B cell (primary cell): Measurements from ENCODE around the gene MICU1. TPM values are rescaled to one million over a fixed set of nuclear protein-coding genes. Genes with fewer than 3 reads are reported as not detected.

ENCODE experiments used
- ATAC-seq: fragments of 200-7000 bp; cut with Tn5 transposase; one replicate; pipeline ENCODE4 v1.10.0; 2021; ENCODE audit warnings: low read depth, mild to moderate bottlenecking, moderate number of reproducible peaks, moderate library complexity
- CTCF ChIA-PET: fragments of 350-600 bp; sonication (Branson Sonifier 250); formaldehyde crosslinking; loops from one replicate; lab custom pipeline; 2021; ENCODE audit warnings: antibody characterized with exemption, inconsistent platforms; lab: Charles Lee
- POLR2A ChIA-PET: fragments of 350-600 bp; sonication (Branson Sonifier 250); formaldehyde crosslinking; loops from one replicate; lab custom pipeline; 2021; ENCODE audit warnings: antibody characterized with exemption; lab: Charles Lee
- DNase-seq: peaks from one replicate; pipeline ENCODE4 v3.0.0; 2013
- H2AFZ ChIP-seq: 2 replicates; pipeline ENCODE4 v1.6.1; 2012; ENCODE audit warnings: mild to moderate bottlenecking, low read depth, low read length; ENCODE audit not compliant: insufficient read depth, poor library complexity, severe bottlenecking
- H3K27ac ChIP-seq, 2 donors: 1 replicate in 1 of 2; 2 replicates in 1 of 2; pipeline ENCODE4 v1.5.1; 2012 to 2013; ENCODE audit warnings: low read length in 2 of 2, mild to moderate bottlenecking in 2 of 2, moderate library complexity in 1 of 2
- H3K27me3 ChIP-seq, 4 experiments: fragments of 200-600 bp in 1 of 4; sonication (generic) in 1 of 4; replicated peaks in 1 of 4; 1 replicate in 2 of 4; 2 replicates in 2 of 4; pipeline versions ENCODE4 v1.6.1 to v1.7.0; 2013 to 2016; ENCODE audit warnings: low read length in 3 of 4, mild to moderate bottlenecking in 2 of 4, mixed read lengths in 1 of 4, moderate library complexity in 1 of 4; ENCODE audit not compliant: insufficient read depth in 4 of 4, control insufficient read depth in 3 of 4; ENCODE audit errors: control extremely low read depth in 1 of 4
- H3K36me3 ChIP-seq, 2 experiments: replicated peaks in 1 of 2; 1 replicate in 1 of 2; 2 replicates in 1 of 2; pipeline versions ENCODE4 v1.6.1 to v1.7.1; 2013; ENCODE audit warnings: low read length in 1 of 2; ENCODE audit not compliant: insufficient read depth in 2 of 2, control insufficient read depth in 1 of 2; ENCODE audit errors: control extremely low read depth in 1 of 2, extremely low read depth in 1 of 2
- H3K4me1 ChIP-seq, 2 donors: fragments of 200-600 bp in 1 of 2; sonication (generic) in 1 of 2; 1 replicate in 1 of 2; 2 replicates in 1 of 2; pipeline versions ENCODE4 v1.5.1 to v1.6.1; 2013 to 2017; ENCODE audit warnings: low read length in 2 of 2; ENCODE audit not compliant: control insufficient read depth in 2 of 2, insufficient read depth in 2 of 2
- H3K4me2 ChIP-seq: replicated peaks from 2 replicates; pipeline ENCODE3; 2012; ENCODE audit warnings: mild to moderate bottlenecking, low read depth, low read length; ENCODE audit not compliant: poor library complexity, severe bottlenecking
- H3K4me3 ChIP-seq, 5 experiments: fragments of 200-600 bp in 1 of 5; sonication (generic) in 1 of 5; 1 replicate in 3 of 5; 2 replicates in 2 of 5; pipeline versions ENCODE4 v1.5.1 to v1.7.0; 2011 to 2016; ENCODE audit warnings: low read length in 4 of 5, mild to moderate bottlenecking in 4 of 5, low read depth in 2 of 5, control low read depth in 1 of 5, moderate library complexity in 1 of 5; ENCODE audit not compliant: insufficient read depth in 1 of 5; ENCODE audit errors: control extremely low read depth in 1 of 5, extremely low read depth in 1 of 5
- H3K79me2 ChIP-seq: fragments of 200-600 bp; sonication (generic); one replicate; pipeline ENCODE4 v1.6.0; 2016; ENCODE audit warnings: low read length; ENCODE audit not compliant: control insufficient read depth, insufficient read depth
- H3K9ac ChIP-seq: fragments of 200-600 bp; sonication (generic); 2 replicates; pipeline ENCODE4 v1.6.1; 2017; ENCODE audit warnings: mild to moderate bottlenecking, low read length, moderate library complexity
- H3K9me3 ChIP-seq, 3 donors: one replicate each; pipeline versions ENCODE4 v1.6.1 to v1.7.1; 2013; ENCODE audit warnings: low read length in 2 of 3; ENCODE audit not compliant: control insufficient read depth in 2 of 3, insufficient read depth in 1 of 3; ENCODE audit errors: control extremely low read depth in 1 of 3
- H4K20me1 ChIP-seq: 2 replicates; pipeline ENCODE4 v1.6.0; 2012; ENCODE audit warnings: mild to moderate bottlenecking, low read length; ENCODE audit not compliant: insufficient read depth, control insufficient read depth, poor library complexity, severe bottlenecking
- H3K27ac Mint-ChIP-seq: one replicate; pipeline ENCODE4 v1.8.0; 2021; ENCODE audit warnings: mixed read lengths
- H3K27me3 Mint-ChIP-seq: one replicate; pipeline ENCODE4 v1.8.0; 2021; ENCODE audit warnings: mixed read lengths
- H3K4me1 Mint-ChIP-seq: one replicate; pipeline ENCODE4 v1.8.0; 2021; ENCODE audit warnings: mixed read lengths
- H3K4me3 Mint-ChIP-seq: one replicate; pipeline ENCODE4 v1.8.0; 2021; ENCODE audit warnings: mixed read lengths
- H3K9me3 Mint-ChIP-seq: one replicate; pipeline ENCODE4 v1.8.0; 2022; ENCODE audit warnings: mixed read lengths; ENCODE audit not compliant: insufficient read depth
- EZH2 ChIP-seq: IDR thresholded peaks from 2 replicates; pipeline ENCODE4 v1.6.1; 2012; ENCODE audit warnings: borderline replicate concordance, low read depth, mild to moderate bottlenecking, moderate library complexity, low read length; ENCODE audit not compliant: insufficient read depth, poor library complexity, severe bottlenecking
- WGBS: methylation state at CpG from one replicate; pipeline ENCODE4 v1.1.5; 2013; ENCODE audit warnings: missing lambda C conversion rate; ENCODE audit not compliant: insufficient coverage; 5-methylcytosine and 5-hydroxymethylcytosine counted together
- intact Hi-C: fragments of 100-400 bp; cut with micrococcal nuclease; formaldehyde crosslinking; loops from one replicate; pipeline ENCODE4 v1.10.0; 2022
- polyA plus RNA-seq: library from polyadenylated mRNA; depleted of rRNA; stranded (reverse); fragments of >200 nt; gene quantifications from 2 replicates; pipeline ENCODE4 v1.2.3, GENCODE V29; 2012
- total RNA-seq, 2 donors: library from RNA; stranded (reverse); fragments of 120-200 nt in 1 of 2; gene quantifications; 1 replicate in 1 of 2; 2 replicates in 1 of 2; pipeline versions ENCODE4 v1.2.3 to v1.2.4, GENCODE V29; 2013 to 2022
- TF ChIP-seq, protein P1 (sequence below): fragments of 200-600 bp; IDR thresholded peaks from one replicate; pipeline ENCODE4 v1.8.0; 2022; ENCODE audit warnings: antibody characterized with exemption, mild to moderate bottlenecking

Gene MICU1
- total and polyA plus RNA-seq, 2 donors (not counting 1 experiment from before 2014, with no cell fraction given) = 12.0 to 34.7 TPM

- H3K4me1 ChIP-seq = no peaks in the 10 kb centered on the region
- H4K20me1 ChIP-seq = no peaks in the 10 kb centered on the region
- ATAC-seq = no peak
- H3K9ac ChIP-seq = no peak overlapping the region
- no peaks in the 10 kb centered on the region for H3K79me2 ChIP-seq
- no CpG with 5 or more reads among the region's 5 CpGs for WGBS
- no peaks in the 10 kb centered on the region for H3K27me3 Mint-ChIP-seq
- H3K27ac Mint-ChIP-seq = no peak overlapping the region
- intact Hi-C loops = no loop called here
- POLR2A ChIA-PET = no interaction called here
- no peaks in the 10 kb centered on the region for H3K9me3 Mint-ChIP-seq
- no peak for DNase-seq
- no peak overlapping the region for H3K4me3 Mint-ChIP-seq
- no peak overlapping the region for H3K27ac ChIP-seq
- CTCF ChIA-PET = no interaction called here
- TF ChIP-seq EZH2 = no peak
- TF ChIP-seq, protein P1, sequence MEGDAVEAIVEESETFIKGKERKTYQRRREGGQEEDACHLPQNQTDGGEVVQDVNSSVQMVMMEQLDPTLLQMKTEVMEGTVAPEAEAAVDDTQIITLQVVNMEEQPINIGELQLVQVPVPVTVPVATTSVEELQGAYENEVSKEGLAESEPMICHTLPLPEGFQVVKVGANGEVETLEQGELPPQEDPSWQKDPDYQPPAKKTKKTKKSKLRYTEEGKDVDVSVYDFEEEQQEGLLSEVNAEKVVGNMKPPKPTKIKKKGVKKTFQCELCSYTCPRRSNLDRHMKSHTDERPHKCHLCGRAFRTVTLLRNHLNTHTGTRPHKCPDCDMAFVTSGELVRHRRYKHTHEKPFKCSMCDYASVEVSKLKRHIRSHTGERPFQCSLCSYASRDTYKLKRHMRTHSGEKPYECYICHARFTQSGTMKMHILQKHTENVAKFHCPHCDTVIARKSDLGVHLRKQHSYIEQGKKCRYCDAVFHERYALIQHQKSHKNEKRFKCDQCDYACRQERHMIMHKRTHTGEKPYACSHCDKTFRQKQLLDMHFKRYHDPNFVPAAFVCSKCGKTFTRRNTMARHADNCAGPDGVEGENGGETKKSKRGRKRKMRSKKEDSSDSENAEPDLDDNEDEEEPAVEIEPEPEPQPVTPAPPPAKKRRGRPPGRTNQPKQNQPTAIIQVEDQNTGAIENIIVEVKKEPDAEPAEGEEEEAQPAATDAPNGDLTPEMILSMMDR = no peak
- H2AFZ ChIP-seq = no peak overlapping the region
- H3K4me2 ChIP-seq = no peak overlapping the region
- H3K4me3 ChIP-seq = no peak overlapping the region
- H3K36me3 ChIP-seq = no peaks in the 10 kb centered on the region
- no peaks in the 10 kb centered on the region for H3K27me3 ChIP-seq
- no peaks in the 10 kb centered on the region for H3K9me3 ChIP-seq
- no peaks in the 10 kb centered on the region for H3K4me1 Mint-ChIP-seq
Measured at GRCh38 chr10:72523062-72523461, 102.8 kb downstream of the MICU1 start.

GRCh38 chr10:72517244-72517643, 108.6 kb downstream of the MICU1 start:
- peaks cover 10% of the 10 kb centered on the region for H3K9me3 Mint-ChIP-seq
- no peaks in the 10 kb centered on the region for H3K27me3 Mint-ChIP-seq
- Histone ChIP-seq H3K27me3 (no peaks in the 10 kb centered on the region), H3K27ac (no peak overlapping the region), H3K4me1 (no peaks in the 10 kb centered on the region), H4K20me1 (no peaks in the 10 kb centered on the region), H3K36me3 (no peaks in the 10 kb centered on the region), H2AFZ (no peak overlapping the region), H3K79me2 (no peaks in the 10 kb centered on the region), H3K4me3 (no peak overlapping the region), H3K4me2 (no peak overlapping the region), H3K9ac (no peak overlapping the region), H3K9me3 (peaks cover 0 to 13% (median 6%) of the 10 kb centered on the region in 3 donors)
- H3K4me3 Mint-ChIP-seq = no peak overlapping the region
- TF ChIP-seq, protein P1 = no peak
- no peak for TF ChIP-seq EZH2
- intact Hi-C loops = no loop called here
- no peaks in the 10 kb centered on the region for H3K4me1 Mint-ChIP-seq
- CTCF ChIA-PET = no interaction called here
- POLR2A ChIA-PET = no interaction called here
- WGBS = no CpG with 5 or more reads among the region's 8 CpGs
- H3K27ac Mint-ChIP-seq = no peak overlapping the region
- no peak for DNase-seq
- no peak for ATAC-seq
